Gastrocnemius medialis (tissue), 4 donors: Measurements from ENCODE around the gene PAPPA. TPM values are rescaled to one million over a fixed set of nuclear protein-coding genes. Genes with fewer than 3 reads are reported as not detected.

Experiments used
- ATAC-seq, 2 donors: fragments of 150-250 bp; one replicate each; pipeline ENCODE4 v1.9.1; 2016
- DNase-seq, 2 donors: peaks; one replicate each; pipeline ENCODE4 v3.0.0-alpha.2; 2019
- H3K27ac ChIP-seq, 4 donors: fragments of 200-600 bp; sonication (generic); 1 replicate in 1 of 4; 2 replicates in 3 of 4; pipeline ENCODE4 v1.5.1; 2016 to 2018; ENCODE audit warnings: mild to moderate bottlenecking in 2 of 4, moderate library complexity in 1 of 4
- H3K27me3 ChIP-seq, 3 donors: fragments of 200-600 bp; sonication (generic) in 2 of 3; 1 replicate in 1 of 3; 2 replicates in 2 of 3; pipeline versions ENCODE4 v1.5.1 to v1.6.0; 2016 to 2019; ENCODE audit warnings: mild to moderate bottlenecking in 1 of 3, moderate library complexity in 1 of 3
- H3K36me3 ChIP-seq, 2 donors: fragments of 200-600 bp; sonication (generic) in 1 of 2; one replicate each; pipeline ENCODE4 v1.5.1; 2017 to 2018
- H3K4me1 ChIP-seq, 2 donors: fragments of 200-600 bp; sonication (generic) in 1 of 2; one replicate each; pipeline ENCODE4 v1.5.1; 2016 to 2017; ENCODE audit warnings: mild to moderate bottlenecking in 2 of 2
- H3K4me3 ChIP-seq, 4 donors: fragments of 200-600 bp; sonication (generic) in 3 of 4; 1 replicate in 1 of 4; 2 replicates in 3 of 4; pipeline ENCODE4 v1.5.1; 2016 to 2019; ENCODE audit warnings: mild to moderate bottlenecking in 2 of 4
- H3K9me3 ChIP-seq, 3 donors: fragments of 200-600 bp; sonication (generic) in 2 of 3; 1 replicate in 1 of 3; 2 replicates in 2 of 3; pipeline ENCODE4 v1.5.1; 2016 to 2019
- POLR2A ChIP-seq, 2 donors: fragments of 450-650 bp; IDR thresholded peaks; one replicate each; pipeline ENCODE4 v1.6.1; 2017; ENCODE audit warnings: antibody characterized with exemption in 2 of 2, mild to moderate bottlenecking in 2 of 2, moderate library complexity in 2 of 2
- in situ Hi-C, 4 donors: fragments of 200-750 bp; cut with MboI; loops; one replicate each; pipeline versions ENCODE4 v1.15.0 to v1.8.0; 2017; ENCODE audit warnings: low sequenced_read_pairs in 4 of 4
- intact Hi-C: fragments of 100-400 bp; cut with DNase I; formaldehyde crosslinking; loops from one replicate; pipeline ENCODE4 v1.15.1; 2023; ENCODE audit warnings: low total_unique reads
- total RNA-seq, 4 donors: library from RNA; depleted of rRNA; stranded (reverse); fragments of >200 nt; gene quantifications; one replicate each; pipeline versions ENCODE4 v1.1.0 to v1.2.3, GENCODE V29; 2016
- TF ChIP-seq, protein P1 (sequence below), 5 experiments: fragments of 450-650 bp in 3 of 5; fragments of 200-600 bp in 2 of 5; sonication (generic) in 2 of 5; IDR thresholded peaks in 4 of 5; conservative IDR thresholded peaks in 1 of 5; 1 replicate in 4 of 5; 2 replicates in 1 of 5; pipeline ENCODE4 v1.5.1; 2016 to 2019; ENCODE audit warnings: antibody characterized with exemption in 5 of 5, mild to moderate bottlenecking in 3 of 5, moderate library complexity in 3 of 5

The PAPPA gene
- total RNA-seq, 4 donors from 2014 or later: 0.56 to 2.1 (median 1.4) TPM

DNA sequence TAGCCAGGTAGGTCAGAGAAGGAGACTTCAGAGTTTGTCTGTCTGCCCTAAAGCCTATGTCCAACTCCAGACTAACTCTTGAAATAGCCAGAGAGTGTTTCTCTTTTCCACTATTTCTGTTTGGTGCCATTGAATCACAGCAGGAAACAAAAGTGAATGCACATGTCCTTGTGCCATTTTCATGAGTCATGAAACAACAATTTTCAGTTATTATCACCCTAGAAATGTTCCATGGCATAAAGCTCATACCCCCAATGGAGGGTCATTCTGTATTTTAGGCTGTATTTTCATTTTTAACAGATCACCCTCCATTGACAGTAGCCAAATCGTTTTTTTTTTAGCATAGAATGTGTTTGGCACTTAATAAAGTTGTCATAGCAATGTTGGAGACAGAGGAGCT lies 124.7 kb downstream of the PAPPA start:
- DNase-seq (no peak), ATAC-seq (no peak)
- intact Hi-C loops (no loop called here), in situ Hi-C loops (no loop called here)
- Histone ChIP-seq H3K27me3 (no peaks in the 10 kb centered on the region), H3K27ac (no peak overlapping the region), H3K36me3 (no peaks in the 10 kb centered on the region), H3K4me1 (no peaks in the 10 kb centered on the region), H3K9me3 (no peaks in the 10 kb centered on the region), H3K4me3 (no peak overlapping the region)
- TF ChIP-seq POLR2A (IDR thresholded peaks at IDR 0.05): no peak
- TF ChIP-seq, protein P1, sequence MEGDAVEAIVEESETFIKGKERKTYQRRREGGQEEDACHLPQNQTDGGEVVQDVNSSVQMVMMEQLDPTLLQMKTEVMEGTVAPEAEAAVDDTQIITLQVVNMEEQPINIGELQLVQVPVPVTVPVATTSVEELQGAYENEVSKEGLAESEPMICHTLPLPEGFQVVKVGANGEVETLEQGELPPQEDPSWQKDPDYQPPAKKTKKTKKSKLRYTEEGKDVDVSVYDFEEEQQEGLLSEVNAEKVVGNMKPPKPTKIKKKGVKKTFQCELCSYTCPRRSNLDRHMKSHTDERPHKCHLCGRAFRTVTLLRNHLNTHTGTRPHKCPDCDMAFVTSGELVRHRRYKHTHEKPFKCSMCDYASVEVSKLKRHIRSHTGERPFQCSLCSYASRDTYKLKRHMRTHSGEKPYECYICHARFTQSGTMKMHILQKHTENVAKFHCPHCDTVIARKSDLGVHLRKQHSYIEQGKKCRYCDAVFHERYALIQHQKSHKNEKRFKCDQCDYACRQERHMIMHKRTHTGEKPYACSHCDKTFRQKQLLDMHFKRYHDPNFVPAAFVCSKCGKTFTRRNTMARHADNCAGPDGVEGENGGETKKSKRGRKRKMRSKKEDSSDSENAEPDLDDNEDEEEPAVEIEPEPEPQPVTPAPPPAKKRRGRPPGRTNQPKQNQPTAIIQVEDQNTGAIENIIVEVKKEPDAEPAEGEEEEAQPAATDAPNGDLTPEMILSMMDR (IDR thresholded peaks at IDR 0.05 in 4 of 5, conservative IDR thresholded peaks at IDR 0.05 in 1 of 5): no peak

DNA sequence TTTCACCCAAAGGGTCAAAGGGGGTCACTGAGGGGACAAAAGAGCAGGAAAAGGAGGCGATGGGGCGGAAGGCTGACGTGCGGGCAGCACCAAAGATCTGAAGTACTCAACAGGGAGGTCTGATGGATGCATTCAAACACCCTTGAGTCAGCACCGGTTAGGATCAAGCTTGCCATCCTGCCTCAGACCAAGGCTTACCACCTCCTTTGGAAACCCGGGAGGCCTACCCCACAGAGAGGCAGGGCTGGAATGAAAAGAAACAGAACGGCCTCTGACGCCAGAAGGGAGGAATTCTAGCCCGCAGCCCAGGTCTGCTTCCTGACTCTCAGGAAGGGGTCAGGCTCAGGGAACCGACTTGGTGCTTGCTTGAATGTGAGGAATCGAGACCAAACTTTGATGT lies 125.6 kb downstream of the PAPPA start:
- no peaks in the 10 kb centered on the region for H3K4me1 ChIP-seq
- intact Hi-C loops (no loop called here), in situ Hi-C loops (no loop called here)
- TF ChIP-seq, protein P1 (IDR thresholded peaks at IDR 0.05 in 4 of 5, conservative IDR thresholded peaks at IDR 0.05 in 1 of 5): no peak
- no peaks in the 10 kb centered on the region for H3K36me3 ChIP-seq
- no peaks in the 10 kb centered on the region for H3K27me3 ChIP-seq
- ATAC-seq (no peak), DNase-seq (no peak)
- H3K4me3 ChIP-seq: no peak overlapping the region
- H3K27ac ChIP-seq: no peak overlapping the region
- H3K9me3 ChIP-seq: no peaks in the 10 kb centered on the region

DNA sequence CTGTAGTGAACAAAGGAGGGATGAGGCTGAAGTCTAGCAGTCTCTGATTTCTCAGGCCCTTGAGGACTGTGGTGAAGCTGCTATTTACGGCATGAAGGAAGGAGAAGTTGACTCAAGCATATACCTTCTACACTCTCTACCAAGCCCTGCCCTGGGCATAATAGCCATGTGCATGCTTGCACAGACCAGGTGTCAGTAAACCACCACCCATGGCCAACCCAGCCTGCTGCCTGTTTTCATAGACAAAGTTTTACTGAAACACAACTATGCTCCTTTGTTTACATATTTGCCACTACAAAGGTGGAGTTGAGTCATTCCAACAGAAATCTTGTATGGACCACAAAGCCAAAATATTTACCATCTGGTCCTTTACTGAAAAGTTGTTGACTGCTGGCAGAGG lies 126.9 kb downstream of the PAPPA start:
- no peak for TF ChIP-seq POLR2A (IDR thresholded peaks at IDR 0.05)
- TF ChIP-seq, protein P1 (IDR thresholded peaks at IDR 0.05 in 4 of 5, conservative IDR thresholded peaks at IDR 0.05 in 1 of 5): no peak
- intact Hi-C loops (no loop called here), in situ Hi-C loops (no loop called here)
- H3K27me3 ChIP-seq: no peaks in the 10 kb centered on the region
- no peaks in the 10 kb centered on the region for H3K9me3 ChIP-seq
- no peak for DNase-seq
- H3K27ac ChIP-seq: no peak overlapping the region
- H3K4me3 ChIP-seq: no peak overlapping the region
- no peak for ATAC-seq
- H3K36me3 ChIP-seq: no peaks in the 10 kb centered on the region
- H3K4me1 ChIP-seq: no peaks in the 10 kb centered on the region

DNA sequence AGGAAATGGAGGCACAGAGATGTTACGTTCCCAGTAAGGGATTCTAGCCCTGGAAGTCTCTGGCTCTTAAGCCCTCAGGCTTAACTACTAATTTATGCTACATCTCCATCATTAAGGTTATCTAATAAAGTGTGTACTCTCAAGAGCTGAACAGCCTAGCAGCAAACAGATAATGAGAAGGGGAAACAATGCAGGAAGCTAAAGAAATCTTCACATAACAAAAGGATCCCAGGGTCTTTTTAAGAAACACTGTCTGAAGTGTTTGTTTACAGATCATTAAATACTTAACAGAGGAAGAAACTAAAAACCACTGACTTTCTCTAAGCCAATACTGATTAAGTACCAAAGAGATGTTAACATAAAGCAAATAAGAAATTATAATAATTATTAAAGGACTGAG lies 129.0 kb downstream of the PAPPA start:
- ATAC-seq: no peak
- Histone ChIP-seq H3K9me3 (no peaks in the 10 kb centered on the region), H3K4me3 (no peak overlapping the region), H3K36me3 (no peaks in the 10 kb centered on the region), H3K27me3 (no peaks in the 10 kb centered on the region), H3K27ac (no peak overlapping the region), H3K4me1 (no peaks in the 10 kb centered on the region)
- TF ChIP-seq, protein P1 (IDR thresholded peaks at IDR 0.05 in 4 of 5, conservative IDR thresholded peaks at IDR 0.05 in 1 of 5): no peak
- no peak for TF ChIP-seq POLR2A (IDR thresholded peaks at IDR 0.05)
- intact Hi-C loops: no loop called here
- in situ Hi-C loops: no loop called here
- no peak for DNase-seq

DNA sequence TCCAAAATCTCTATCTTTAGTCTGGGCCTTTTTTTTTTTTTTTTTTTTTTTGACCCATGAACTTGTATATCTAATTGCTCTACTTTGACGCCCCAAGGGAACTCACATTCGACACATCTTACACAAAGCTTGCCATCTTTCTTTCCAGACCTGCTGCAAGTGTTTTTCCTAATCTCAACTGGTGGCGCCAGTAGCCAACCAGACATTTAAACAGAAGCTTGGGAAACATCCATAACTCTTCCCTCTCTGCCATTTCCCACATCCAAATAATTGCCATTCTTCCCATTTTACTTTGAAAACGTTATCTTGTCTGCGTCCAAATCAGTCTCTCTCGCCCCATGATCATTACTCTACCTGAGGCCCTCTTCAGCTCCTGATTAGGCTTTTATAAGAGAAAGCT lies 130.9 kb downstream of the PAPPA start:
- Histone ChIP-seq H3K4me1 (no peaks in the 10 kb centered on the region), H3K27me3 (no peaks in the 10 kb centered on the region), H3K36me3 (no peaks in the 10 kb centered on the region), H3K27ac (no peak overlapping the region), H3K9me3 (no peaks in the 10 kb centered on the region), H3K4me3 (no peak overlapping the region)
- intact Hi-C loops (no loop called here), in situ Hi-C loops (no loop called here)
- TF ChIP-seq, protein P1 (IDR thresholded peaks at IDR 0.05 in 4 of 5, conservative IDR thresholded peaks at IDR 0.05 in 1 of 5): no peak
- no peak for TF ChIP-seq POLR2A (IDR thresholded peaks at IDR 0.05)
- DNase-seq (no peak), ATAC-seq (no peak)
